Testis (tissue), 3 donors: ENCODE results near the gene RHOXF2. TPM values are rescaled to one million over a fixed set of nuclear protein-coding genes. Genes with fewer than 3 reads are reported as not detected.
"Not testable (repeated sequence)": the region's sequence is repeated elsewhere in the genome, so short reads cannot be mapped to it uniquely, and the experiment has no call there.

Experiments used
- DNase-seq: peaks from one replicate; pipeline ENCODE4 v3.0.0-alpha.2; 2019
- H3K27ac ChIP-seq, 2 donors: fragments of 200-600 bp; sonication (generic); one replicate each; pipeline ENCODE4 v1.5.1; 2019
- H3K27me3 ChIP-seq: fragments of 200-600 bp; sonication (generic); one replicate; pipeline ENCODE4 v1.5.1; 2019
- H3K36me3 ChIP-seq: fragments of 200-600 bp; sonication (generic); one replicate; pipeline ENCODE4 v1.5.1; 2017; ENCODE audit warnings: low read depth; ENCODE audit errors: missing control alignments
- H3K4me1 ChIP-seq: fragments of 200-600 bp; sonication (generic); one replicate; pipeline ENCODE4 v1.5.1; 2019
- H3K4me3 ChIP-seq, 2 donors: fragments of 200-600 bp; sonication (generic); one replicate each; pipeline ENCODE4 v1.5.1; 2017 to 2019
- H3K9me3 ChIP-seq: fragments of 200-600 bp; sonication (generic); one replicate; pipeline ENCODE4 v1.5.1; 2017
- CTCF ChIP-seq, 3 experiments: fragments of 450-650 bp in 2 of 3; fragments of 200-600 bp in 1 of 3; sonication (generic) in 1 of 3; IDR thresholded peaks; one replicate each; pipeline ENCODE4 v1.5.1; 2016 to 2019; ENCODE audit warnings: antibody characterized with exemption in 3 of 3, mild to moderate bottlenecking in 2 of 3, moderate library complexity in 1 of 3
- POLR2A ChIP-seq: fragments of 450-650 bp; IDR thresholded peaks from one replicate; pipeline ENCODE4 v1.6.1; 2017; ENCODE audit warnings: antibody characterized with exemption, mild to moderate bottlenecking, moderate library complexity
- WGBS, 2 donors: methylation state at CpG; one replicate each; pipeline ENCODE4 v1.1.5; 2018; 5-methylcytosine and 5-hydroxymethylcytosine counted together
- intact Hi-C: fragments of 100-400 bp; cut with DNase I; formaldehyde crosslinking; loops from one replicate; pipeline ENCODE4 v1.15.1; 2023; ENCODE audit warnings: low total_unique reads
- polyA plus RNA-seq: library from polyadenylated mRNA; stranded (reverse); fragments of 350-450 nt; fragmentation: Illumina TruSeq; extraction: RNeasy Lipid Tissue Mini Kit (QIAGEN cat#74804); gene quantifications from one replicate; pipeline ENCODE4 v1.2.3, GENCODE V29; 2014; ENCODE audit warnings: low read depth, low replicate concordance; ENCODE audit not compliant: insufficient read depth
- total RNA-seq, 2 donors: library from RNA; depleted of rRNA; stranded (reverse); fragments of >200 nt; gene quantifications; one replicate each; pipeline ENCODE4 v1.2.3, GENCODE V29; 2016

Gene RHOXF2
- total and polyA plus RNA-seq, 3 donors from 2014 or later, result 12.1 to 30.0 (median 18.3) TPM

GRCh38 chrX:120125444-120125843 is 33.0 kb upstream of the RHOXF2 start:
- Histone ChIP-seq H3K9me3 (no peaks in the 10 kb centered on the region), H3K36me3 (no peaks in the 10 kb centered on the region), H3K4me1 (no peaks in the 10 kb centered on the region), H3K4me3 (no peak overlapping the region), H3K27me3 (no peaks in the 10 kb centered on the region), H3K27ac (no peak overlapping the region)
- 82 to 94% methylated on average over 3 of the region's 3 CpGs for WGBS, 2 donors
- no peak for DNase-seq
- no peak for TF ChIP-seq CTCF (IDR thresholded peaks at IDR 0.05)
- TF ChIP-seq POLR2A, result no peak
- intact Hi-C loops, result no loop called here

DNA sequence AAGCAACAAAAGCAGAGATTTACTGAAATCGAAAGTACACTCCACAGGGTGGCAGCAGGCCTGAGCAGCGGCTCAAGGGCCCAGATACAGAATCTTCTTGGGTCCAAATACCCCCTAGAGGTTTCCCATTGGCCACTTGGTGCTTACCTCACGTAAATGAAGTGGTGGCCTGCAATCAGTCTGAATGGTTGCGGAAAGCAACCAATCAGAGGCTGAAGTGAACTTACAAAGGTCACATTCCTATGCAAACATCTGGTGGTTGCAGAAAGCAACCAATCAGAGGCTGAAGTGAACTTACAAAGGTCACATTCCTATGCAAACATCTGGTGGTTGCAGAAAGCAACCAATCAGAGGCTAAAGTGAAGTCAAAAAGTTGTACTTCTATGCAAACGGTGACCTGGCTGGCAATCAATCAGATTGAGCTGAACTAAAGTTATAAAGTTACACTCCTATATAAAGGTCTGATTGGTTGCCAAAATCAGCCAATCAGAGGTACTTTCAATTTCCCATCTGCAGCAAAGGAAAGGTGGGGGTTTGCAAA is 30.0 kb upstream of the RHOXF2 start:
- H3K36me3 ChIP-seq, intact Hi-C loops, DNase-seq, H3K27me3 ChIP-seq, H3K9me3 ChIP-seq, H3K4me3 ChIP-seq, H3K27ac ChIP-seq, H3K4me1 ChIP-seq: not testable (repeated sequence)
- WGBS, 2 donors, result 79 to 84% methylated on average over 5 of the region's 5 CpGs

DNA sequence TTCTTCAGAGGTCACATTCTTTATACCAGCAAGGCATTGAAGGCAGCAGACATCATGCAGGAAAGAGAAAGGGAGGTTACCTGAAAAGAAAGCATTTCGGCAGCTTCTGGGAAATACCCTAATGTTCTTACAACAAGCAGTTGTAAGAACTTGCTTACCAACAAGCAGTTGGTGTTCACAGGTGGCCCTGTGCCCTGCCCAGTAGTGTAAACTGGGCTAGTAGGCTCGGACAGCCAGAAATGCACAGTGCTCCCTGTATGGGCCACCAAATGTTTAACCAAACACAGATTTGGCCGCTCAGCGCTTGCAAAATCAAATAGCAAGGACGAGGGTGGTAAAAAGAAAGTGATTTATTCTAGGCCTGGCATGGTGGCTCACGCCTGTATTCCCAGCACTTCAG is 22.3 kb upstream of the RHOXF2 start:
- no peaks in the 10 kb centered on the region for H3K36me3 ChIP-seq
- TF ChIP-seq POLR2A (no peak), CTCF (IDR thresholded peaks at IDR 0.05) (no peak)
- DNase-seq, result no peak
- H3K27me3 ChIP-seq, result no peaks in the 10 kb centered on the region
- intact Hi-C loops, result no loop called here
- no peak overlapping the region for H3K27ac ChIP-seq
- H3K4me3 ChIP-seq, result no peak overlapping the region
- no peaks in the 10 kb centered on the region for H3K9me3 ChIP-seq
- H3K4me1 ChIP-seq, result no peaks in the 10 kb centered on the region
- WGBS, 2 donors, result 81 to 98% methylated on average over 5 to 6 of the region's 6 CpGs

DNA sequence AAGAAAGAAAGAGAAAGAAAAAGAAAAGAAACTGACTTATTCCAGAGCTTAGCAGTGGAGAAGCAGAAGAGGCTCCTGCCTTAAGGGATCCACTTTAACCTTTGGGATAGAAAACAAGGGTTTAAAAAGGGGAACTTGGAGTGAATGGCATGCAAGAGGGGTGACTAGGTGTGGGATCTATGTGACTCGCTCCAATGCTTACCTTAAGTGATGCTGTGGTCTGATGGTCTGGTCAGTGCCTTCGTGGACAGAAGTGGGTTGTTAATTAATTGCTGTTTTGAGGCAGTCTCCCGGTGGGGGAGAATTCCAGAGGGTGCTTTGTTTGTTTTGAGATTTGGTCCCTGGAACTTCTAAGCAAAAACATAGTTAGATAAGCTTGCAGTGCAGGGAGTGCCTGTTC is 21.6 kb upstream of the RHOXF2 start:
- Histone ChIP-seq H3K36me3 (no peaks in the 10 kb centered on the region), H3K9me3 (no peaks in the 10 kb centered on the region), H3K4me3 (no peak overlapping the region), H3K4me1 (no peaks in the 10 kb centered on the region), H3K27ac (no peak overlapping the region), H3K27me3 (no peaks in the 10 kb centered on the region)
- 54 to 77% methylated on average over 3 of the region's 3 CpGs for WGBS, 2 donors
- intact Hi-C loops, result no loop called here
- no peak for TF ChIP-seq POLR2A
- TF ChIP-seq CTCF (IDR thresholded peaks at IDR 0.05), result no peak
- no peak for DNase-seq

DNA sequence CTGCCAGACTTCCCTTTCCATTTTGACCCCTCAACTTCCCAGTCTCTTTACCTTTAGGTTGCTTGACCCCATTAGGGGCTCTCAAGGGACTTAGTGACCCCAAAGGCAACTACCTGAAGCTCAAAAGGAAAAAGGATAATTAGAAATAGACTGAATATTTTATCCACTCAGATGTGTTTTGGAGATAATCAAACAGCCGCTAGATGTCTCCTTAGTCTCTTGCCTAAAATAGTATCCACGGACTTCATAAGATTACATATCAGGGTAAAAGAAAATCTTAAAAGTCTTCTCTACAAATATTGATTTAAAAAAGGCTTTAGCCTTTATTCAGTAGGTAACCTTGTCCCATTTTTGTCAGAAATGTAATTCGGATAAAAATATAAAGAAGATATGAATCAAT is 21.0 kb upstream of the RHOXF2 start:
- H3K27me3 ChIP-seq, result no peaks in the 10 kb centered on the region
- WGBS, 2 donors, result 57 to 60% methylated on average over 3 of the region's 3 CpGs
- no peaks in the 10 kb centered on the region for H3K9me3 ChIP-seq
- H3K4me3 ChIP-seq, result no peak overlapping the region
- no peaks in the 10 kb centered on the region for H3K4me1 ChIP-seq
- no peaks in the 10 kb centered on the region for H3K36me3 ChIP-seq
- no peak for DNase-seq
- no peak overlapping the region for H3K27ac ChIP-seq
- TF ChIP-seq CTCF (IDR thresholded peaks at IDR 0.05) (no peak), POLR2A (no peak)
- intact Hi-C loops, result no loop called here
